Endothelial cell of umbilical vein (primary cell): ENCODE results near the gene RSBN1. TPM values are rescaled to one million over a fixed set of nuclear protein-coding genes. Genes with fewer than 3 reads are reported as not detected.

Source experiments
- BruUV-seq: library from RNA; stranded (reverse); fragments of 400-500 nt; replicated peaks from 2 replicates; lab custom pipeline; 2021; lab: Mats Ljungman, UMichigan
- CTCF ChIA-PET: fragments of 300-600, 350-600 bp; sonication (Branson Sonifier 250); formaldehyde crosslinking; loops from one replicate; lab custom pipeline; 2021; ENCODE audit warnings: antibody characterized with exemption, inconsistent platforms; lab: Charles Lee
- POLR2A ChIA-PET: fragments of 300-600, 350-600 bp; sonication (Branson Sonifier 250); formaldehyde crosslinking; loops from one replicate; lab custom pipeline; 2021; ENCODE audit warnings: antibody characterized with exemption, inconsistent platforms; lab: Charles Lee
- DNase-seq: peaks from one replicate; pipeline ENCODE4 v3.0.0-alpha.2; 2011; ENCODE audit warnings: low read depth, low spot score
- FAIRE-seq: peaks from 2 replicates; lab custom pipeline; 2011; peaks lifted over from hg19 to GRCh38; lab: Jason Lieb, UNC
- H2AFZ ChIP-seq: 2 replicates; pipeline ENCODE4 v1.6.0; 2012; ENCODE audit warnings: low read depth, low read length, control low read depth, inconsistent platforms
- H3K27ac ChIP-seq: 2 replicates; pipeline ENCODE4 v1.5.1; 2011; ENCODE audit warnings: low read depth, mild to moderate bottlenecking, control low read depth, low read length, moderate library complexity; ENCODE audit not compliant: insufficient read depth
- H3K27me3 ChIP-seq, 2 experiments: 2 replicates each; pipeline versions ENCODE4 v1.6.0 to v1.6.1; 2011; ENCODE audit warnings: low read length in 2 of 2, mixed read lengths in 1 of 2; ENCODE audit not compliant: control insufficient read depth in 2 of 2, insufficient read depth in 2 of 2
- H3K36me3 ChIP-seq, 2 experiments: 2 replicates in 1 of 2; 3 replicates in 1 of 2; pipeline ENCODE4 v1.5.1; 2011; ENCODE audit warnings: low read length in 2 of 2, mild to moderate bottlenecking in 1 of 2, moderate library complexity in 1 of 2; ENCODE audit not compliant: control insufficient read depth in 2 of 2, insufficient read depth in 2 of 2; ENCODE audit errors: extremely low read depth in 1 of 2
- H3K4me1 ChIP-seq: 3 replicates; pipeline ENCODE4 v1.5.1; 2011; ENCODE audit warnings: mild to moderate bottlenecking, low read length; ENCODE audit not compliant: control insufficient read depth, insufficient read depth; ENCODE audit errors: extremely low read depth
- H3K4me2 ChIP-seq: 2 replicates; pipeline ENCODE4 v1.6.1; 2011; ENCODE audit warnings: low read length, control low read depth, mixed read lengths; ENCODE audit not compliant: insufficient read depth
- H3K4me3 ChIP-seq, 3 experiments: fragments of 200-600 bp in 1 of 3; sonication (generic), shearing (Covaris generic) in 1 of 3; replicated peaks in 1 of 3; 2 replicates each; pipeline ENCODE4 v1.5.1; 2011 to 2016; ENCODE audit warnings: control low read depth in 3 of 3, low read length in 3 of 3, mild to moderate bottlenecking in 2 of 3, inconsistent platforms in 1 of 3, low read depth in 1 of 3, moderate library complexity in 1 of 3; ENCODE audit not compliant: insufficient read depth in 1 of 3
- H3K79me2 ChIP-seq: 2 replicates; pipeline ENCODE4 v1.6.0; 2012; ENCODE audit warnings: low read length, inconsistent platforms; ENCODE audit not compliant: control insufficient read depth, insufficient read depth
- H3K9ac ChIP-seq: replicated peaks from 2 replicates; pipeline ENCODE3; 2011; ENCODE audit warnings: low read length, control low read depth; ENCODE audit not compliant: insufficient read depth; ENCODE audit errors: extremely low read depth
- H3K9me1 ChIP-seq: replicated peaks from 3 replicates; pipeline ENCODE4 v1.6.0; 2011; ENCODE audit warnings: mild to moderate bottlenecking, low read length; ENCODE audit not compliant: control insufficient read depth, insufficient read depth; ENCODE audit errors: extremely low read depth
- H3K9me3 ChIP-seq: replicated peaks from 2 replicates; pipeline ENCODE4 v1.5.1; 2012; ENCODE audit warnings: low read length, inconsistent platforms; ENCODE audit not compliant: control insufficient read depth, insufficient read depth
- H4K20me1 ChIP-seq: replicated peaks from 2 replicates; pipeline ENCODE3; 2011; ENCODE audit warnings: mild to moderate bottlenecking, low read length; ENCODE audit not compliant: control insufficient read depth, insufficient read depth; ENCODE audit errors: extremely low read depth
- CTCF ChIP-seq, 2 donors: IDR thresholded peaks; 1 replicate in 1 of 2; 2 replicates in 1 of 2; pipeline ENCODE4 v1.5.1; 2011; ENCODE audit warnings: low read length in 2 of 2, mild to moderate bottlenecking in 2 of 2, moderate library complexity in 2 of 2, control low read depth in 1 of 2, inconsistent platforms in 1 of 2, low read depth in 1 of 2; ENCODE audit not compliant: insufficient read depth in 1 of 2; ENCODE audit errors: extremely low read depth in 1 of 2
- EZH2 ChIP-seq: IDR thresholded peaks from 2 replicates; pipeline ENCODE4 v1.6.1; 2012; ENCODE audit warnings: borderline replicate concordance, low read depth, mild to moderate bottlenecking, moderate library complexity, low read length, inconsistent platforms; ENCODE audit not compliant: severe bottlenecking
- FOS ChIP-seq: IDR thresholded peaks from 2 replicates; pipeline ENCODE4 v1.6.1; 2011; ENCODE audit warnings: mild to moderate bottlenecking, low read length, moderate library complexity, borderline replicate concordance; ENCODE audit not compliant: insufficient read depth
- GATA2 ChIP-seq: IDR thresholded peaks from 2 replicates; pipeline ENCODE4 v1.7.0; 2011; ENCODE audit warnings: low read depth, mild to moderate bottlenecking, moderate library complexity, mixed read lengths, low read length; ENCODE audit not compliant: insufficient read length, insufficient read depth
- JUN ChIP-seq: IDR thresholded peaks from 2 replicates; pipeline ENCODE4 v1.6.1; 2011; ENCODE audit warnings: borderline replicate concordance, low read depth; ENCODE audit not compliant: insufficient read length, insufficient read depth
- MAX ChIP-seq: IDR thresholded peaks from 2 replicates; pipeline ENCODE4 v1.6.1; 2011; ENCODE audit not compliant: insufficient read depth, insufficient read length
- MYC ChIP-seq: IDR thresholded peaks from one replicate; pipeline ENCODE4 v1.6.1; 2011; ENCODE audit warnings: mild to moderate bottlenecking, low read depth, low read length
- POLR2A ChIP-seq: IDR thresholded peaks from 2 replicates; pipeline ENCODE4 v1.6.1; 2012; ENCODE audit warnings: low read depth, mild to moderate bottlenecking, control low read depth, low read length
- POLR2AphosphoS5 ChIP-seq: IDR thresholded peaks from 2 replicates; pipeline ENCODE4 v1.6.1; 2012; ENCODE audit warnings: low read depth, mild to moderate bottlenecking, control low read depth, low read length, moderate library complexity; ENCODE audit not compliant: insufficient read depth
- dilution Hi-C: fragments of 300-500 bp; cut with MboI; formaldehyde crosslinking; loops from one replicate; pipeline ENCODE4 v1.15.0; 2019; ENCODE audit warnings: low sequenced_read_pairs; ENCODE audit not compliant: extremely low pct_ligation_motif_present
- intact Hi-C: fragments of 100-400 bp; cut with micrococcal nuclease; formaldehyde crosslinking; loops from one replicate; pipeline ENCODE4 v1.10.0; 2022
- polyA plus RNA-seq, 4 experiments: library from polyadenylated mRNA; depleted of rRNA in 3 of 4; stranded (reverse) in 3 of 4; unstranded in 1 of 4; fragments of >200 nt; gene quantifications; 2 replicates each; pipeline versions ENCODE4 v1.2.1 to v1.2.3, GENCODE V29; 2011 to 2012; ENCODE audit warnings: missing spikeins in 1 of 4
- total RNA-seq: library from RNA; stranded (reverse); gene quantifications from 2 replicates; pipeline ENCODE4 v1.2.3, GENCODE V29; 2021

The RSBN1 gene
- total and polyA plus RNA-seq, 2 donors (not counting 3 experiments of a cell fraction or from before 2014, with no cell fraction given): 4.0 to 13.4 TPM

- Histone ChIP-seq H3K79me2 (no peaks in the 10 kb centered on the region), H3K4me3 (no peak overlapping the region), H3K4me2 (no peak overlapping the region), H3K4me1 (no peaks in the 10 kb centered on the region), H4K20me1 (no peaks in the 10 kb centered on the region), H3K27ac (no peak overlapping the region), H3K9ac (no peak overlapping the region), H3K9me3 (no peaks in the 10 kb centered on the region), H3K9me1 (no peaks in the 10 kb centered on the region), H2AFZ (no peak overlapping the region), H3K27me3 (no peaks in the 10 kb centered on the region), H3K36me3 (peaks cover 5 to 13% of the 10 kb centered on the region in 2 experiments)
- CTCF ChIA-PET: interaction anchor here (1.1 to 1.3 kb wide), 2 partner anchors 25 to 30 kb away, joined by 3 to 5 read pairs; no protein-coding TSS in a partner anchor
- DNase-seq (no peak), FAIRE-seq (no peak)
- TF ChIP-seq GATA2 (no peak), MAX (no peak), MYC (no peak), FOS (no peak), EZH2 (no peak), POLR2A (no peak)
- intact Hi-C loops (no loop called here), dilution Hi-C loops (no loop called here)
- POLR2A ChIA-PET: no interaction called here
- no TSS peak for BruUV-seq
These were observed 77.8 kb downstream of the RSBN1 start for GRCh38 chr1:113734357-113735055.

GRCh38 chr1:113732802-113733201 is 79.5 kb downstream of the RSBN1 start:
- no peak for TF ChIP-seq JUN
- no peak for TF ChIP-seq FOS
- no peak for TF ChIP-seq CTCF (IDR thresholded peaks at IDR 0.05; ENCODE audit: extremely low read depth in 1 of 2, insufficient read depth in 1 of 2, low read depth in 1 of 2, low read length in 2 of 2)
- TF ChIP-seq POLR2AphosphoS5: no peak
- no TSS peak for BruUV-seq

More at GRCh38 chr1:113732802-113733201, 79.5 kb downstream of the RSBN1 start:
- CTCF ChIA-PET: no interaction called here
- Histone ChIP-seq H3K27me3 (no peaks in the 10 kb centered on the region), H3K4me3 (no peak overlapping the region), H4K20me1 (no peaks in the 10 kb centered on the region), H3K27ac (no peak overlapping the region), H3K9ac (no peak overlapping the region), H3K4me2 (no peak overlapping the region), H3K9me1 (no peaks in the 10 kb centered on the region), H3K9me3 (no peaks in the 10 kb centered on the region), H3K36me3 (peaks cover 5 to 14% of the 10 kb centered on the region in 2 experiments), H2AFZ (no peak overlapping the region), H3K4me1 (no peaks in the 10 kb centered on the region), H3K79me2 (no peaks in the 10 kb centered on the region)
- DNase-seq: no peak
- intact Hi-C loops (no loop called here), dilution Hi-C loops (no loop called here)
- no peak for FAIRE-seq
- POLR2A ChIA-PET: interaction anchor here (0.6 kb wide), 1 partner anchor 913 kb away, joined by 4 read pairs; no protein-coding TSS in a partner anchor
